ENCODE measurements around the gene OR6Y1. TPM values are rescaled to one million over a fixed set of nuclear protein-coding genes. Genes with fewer than 3 reads are reported as not detected.

OR6Y1 gene
- total RNA-seq, 2 donors from 2014 or later: not detected

GRCh38 chr1:158552296-158552695 is 1.9 kb downstream of the OR6Y1 start:
- no peaks in the 10 kb centered on the region for H3K9me3 ChIP-seq
- TF ChIP-seq, protein P1, sequence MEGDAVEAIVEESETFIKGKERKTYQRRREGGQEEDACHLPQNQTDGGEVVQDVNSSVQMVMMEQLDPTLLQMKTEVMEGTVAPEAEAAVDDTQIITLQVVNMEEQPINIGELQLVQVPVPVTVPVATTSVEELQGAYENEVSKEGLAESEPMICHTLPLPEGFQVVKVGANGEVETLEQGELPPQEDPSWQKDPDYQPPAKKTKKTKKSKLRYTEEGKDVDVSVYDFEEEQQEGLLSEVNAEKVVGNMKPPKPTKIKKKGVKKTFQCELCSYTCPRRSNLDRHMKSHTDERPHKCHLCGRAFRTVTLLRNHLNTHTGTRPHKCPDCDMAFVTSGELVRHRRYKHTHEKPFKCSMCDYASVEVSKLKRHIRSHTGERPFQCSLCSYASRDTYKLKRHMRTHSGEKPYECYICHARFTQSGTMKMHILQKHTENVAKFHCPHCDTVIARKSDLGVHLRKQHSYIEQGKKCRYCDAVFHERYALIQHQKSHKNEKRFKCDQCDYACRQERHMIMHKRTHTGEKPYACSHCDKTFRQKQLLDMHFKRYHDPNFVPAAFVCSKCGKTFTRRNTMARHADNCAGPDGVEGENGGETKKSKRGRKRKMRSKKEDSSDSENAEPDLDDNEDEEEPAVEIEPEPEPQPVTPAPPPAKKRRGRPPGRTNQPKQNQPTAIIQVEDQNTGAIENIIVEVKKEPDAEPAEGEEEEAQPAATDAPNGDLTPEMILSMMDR (IDR thresholded peaks at IDR 0.05): no peak
- no peaks in the 10 kb centered on the region for H3K36me3 ChIP-seq
- H3K4me1 ChIP-seq: no peaks in the 10 kb centered on the region
- DNase-seq (ENCODE audit: low spot score): no peak
- H3K27ac ChIP-seq: peak overlapping the region in 1 of 2 donors; percentile 3
- no peak overlapping the region for H3K4me3 ChIP-seq
- no peaks in the 10 kb centered on the region for H3K27me3 ChIP-seq

DNA sequence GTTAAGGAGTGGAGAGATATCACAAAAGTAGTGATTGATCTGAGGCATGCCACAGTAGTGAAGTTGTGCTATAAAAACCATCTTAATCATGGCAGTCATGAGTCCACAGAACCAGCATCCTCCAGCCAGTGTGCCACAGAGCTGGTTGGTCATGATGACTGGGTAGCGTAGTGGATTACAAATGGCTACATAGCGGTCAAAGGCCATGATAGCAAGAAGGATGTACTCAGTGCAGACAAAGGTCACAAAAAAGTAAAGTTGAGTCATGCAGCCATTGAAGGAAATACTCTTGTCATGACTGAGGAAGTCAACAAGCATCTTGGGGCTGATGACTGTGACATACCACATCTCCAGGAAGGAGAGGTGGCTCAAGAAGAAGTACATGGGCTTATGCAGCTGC is 6.7 kb downstream of the OR6Y1 start:
- no peak overlapping the region for H3K4me3 ChIP-seq
- TF ChIP-seq, protein P1 (IDR thresholded peaks at IDR 0.05): no peak
- no peaks in the 10 kb centered on the region for H3K4me1 ChIP-seq
- no peaks in the 10 kb centered on the region for H3K27me3 ChIP-seq
- DNase-seq (ENCODE audit: low spot score): no peak
- H3K9me3 ChIP-seq: no peaks in the 10 kb centered on the region
- H3K36me3 ChIP-seq: no peaks in the 10 kb centered on the region
- H3K27ac ChIP-seq: no peak overlapping the region

- TF ChIP-seq, protein P1 (IDR thresholded peaks at IDR 0.05): no peak
- Histone ChIP-seq H3K4me1 (no peaks in the 10 kb centered on the region), H3K27me3 (no peaks in the 10 kb centered on the region), H3K36me3 (no peaks in the 10 kb centered on the region), H3K4me3 (no peak overlapping the region), H3K27ac (no peak overlapping the region), H3K9me3 (no peaks in the 10 kb centered on the region)
- no peak for DNase-seq (ENCODE audit: low spot score)
Measured at GRCh38 chr1:158537609-158538008, 16.6 kb downstream of the OR6Y1 start.

DNA sequence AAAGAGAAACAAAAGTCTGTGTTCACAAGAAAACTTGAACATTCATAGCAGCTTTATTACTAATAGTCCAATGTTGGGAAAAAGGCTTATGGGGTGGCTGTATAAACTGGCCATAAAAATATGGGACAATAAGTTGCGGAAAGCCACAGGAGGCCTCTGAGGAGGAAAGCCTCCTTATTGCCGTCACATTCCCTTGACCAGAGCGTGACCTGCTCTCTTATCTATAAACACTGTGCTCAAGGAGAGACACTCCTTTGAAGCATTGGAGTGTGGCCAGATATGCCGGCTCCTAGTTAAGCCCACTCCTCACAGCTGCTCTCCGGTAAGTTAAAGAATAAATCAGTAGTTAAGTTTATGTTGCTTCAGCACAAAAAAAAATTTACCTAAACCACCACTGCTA is 19.7 kb downstream of the OR6Y1 start:
- no peaks in the 10 kb centered on the region for H3K27me3 ChIP-seq
- no peak for DNase-seq (ENCODE audit: low spot score)
- no peaks in the 10 kb centered on the region for H3K9me3 ChIP-seq
- no peaks in the 10 kb centered on the region for H3K4me1 ChIP-seq
- H3K27ac ChIP-seq: no peak overlapping the region
- H3K4me3 ChIP-seq: no peak overlapping the region
- no peaks in the 10 kb centered on the region for H3K36me3 ChIP-seq
- TF ChIP-seq, protein P1 (IDR thresholded peaks at IDR 0.05): no peak

- DNase-seq (ENCODE audit: low spot score): no peak
- H3K36me3 ChIP-seq: no peaks in the 10 kb centered on the region
- H3K4me3 ChIP-seq: no peak overlapping the region
- no peaks in the 10 kb centered on the region for H3K4me1 ChIP-seq
- H3K9me3 ChIP-seq: peaks cover 0 to 17% of the 10 kb centered on the region in 2 donors
- no peaks in the 10 kb centered on the region for H3K27me3 ChIP-seq
- H3K27ac ChIP-seq: no peak overlapping the region
- TF ChIP-seq, protein P1 (IDR thresholded peaks at IDR 0.05): peak in 1 of 2 donors; percentile 46
Measured at GRCh38 chr1:158527190-158527815, 26.9 kb downstream of the OR6Y1 start.

DNA sequence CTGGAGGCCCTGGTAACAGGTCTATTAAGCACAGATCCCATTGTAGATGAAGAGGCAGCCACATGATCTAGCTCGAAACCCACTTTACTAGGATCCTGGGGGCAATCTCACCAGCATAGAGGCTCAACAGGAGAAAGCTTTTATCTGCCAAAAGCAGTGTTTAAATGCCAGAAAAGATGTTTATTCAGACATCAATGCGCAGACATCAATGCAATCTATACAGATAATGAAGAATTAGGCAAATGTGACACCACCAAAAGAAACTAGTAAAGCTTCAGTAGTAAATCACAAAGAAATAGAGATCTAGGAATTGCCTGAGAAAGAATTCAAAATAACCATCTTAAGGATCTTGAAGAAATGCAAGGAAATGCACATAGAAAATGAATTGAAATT is 32.5 kb downstream of the OR6Y1 start:
- no peak overlapping the region for H3K4me3 ChIP-seq
- no peaks in the 10 kb centered on the region for H3K4me1 ChIP-seq

More for the DNA sequence above, 32.5 kb downstream of the OR6Y1 start:
- DNase-seq (ENCODE audit: low spot score): no peak
- no peaks in the 10 kb centered on the region for H3K9me3 ChIP-seq
- no peaks in the 10 kb centered on the region for H3K27me3 ChIP-seq
- no peaks in the 10 kb centered on the region for H3K36me3 ChIP-seq
- TF ChIP-seq, protein P1 (IDR thresholded peaks at IDR 0.05): no peak
- H3K27ac ChIP-seq: no peak overlapping the region
